Measurements from ENCODE around the gene PAFAH1B1. TPM values are rescaled to one million over a fixed set of nuclear protein-coding genes. Genes with fewer than 3 reads are reported as not detected.
A peak's percentile ranks its signal among the peaks of the same experiment; 100 is the strongest.

The PAFAH1B1 gene
- total RNA-seq, 5 donors from 2014 or later (not counting 1 experiment from before 2014, with no cell fraction given), result 113 to 133 (median 122) TPM

GRCh38 chr17:2551928-2552327 lies 41.5 kb upstream of the PAFAH1B1 start:
- no peaks in the 10 kb centered on the region for H3K9me3 Mint-ChIP-seq
- H3K27me3 ChIP-seq (replicated peaks in 1 of 2; ENCODE audit: control insufficient read depth in 2 of 2, extremely low read depth in 1 of 2, insufficient read depth in 2 of 2, low read length in 1 of 2), result peaks cover 0 to 20% of the 10 kb centered on the region in 2 experiments
- no peaks in the 10 kb centered on the region for H3K36me3 ChIP-seq (ENCODE audit: control insufficient read depth in 2 of 2, extremely low read depth in 1 of 2, insufficient read depth in 1 of 2, low read length in 1 of 2)
- peaks cover 0 to 8% (median 3%) of the 10 kb centered on the region in 3 donors for H3K4me1 Mint-ChIP-seq
- ChIA-PET CTCF (no interaction called here), POLR2A (no interaction called here)
- no peak overlapping the region for H3K4me3 ChIP-seq (ENCODE audit: control insufficient read depth in 1 of 2, extremely low read depth in 1 of 2, low read length in 1 of 2)
- H3K27ac ChIP-seq (ENCODE audit: low read length), result no peak overlapping the region
- H3K36me3 Mint-ChIP-seq, result no peaks in the 10 kb centered on the region
- H3K4me3 Mint-ChIP-seq, result no peak overlapping the region
- H3K27me3 Mint-ChIP-seq, result peaks cover 0 to 2% of the 10 kb centered on the region in 2 donors
- ATAC-seq (replicated peaks in 1 of 4) (no peak), DNase-seq (no peak)
- 82% methylated on average over 4 of the region's 9 CpGs for WGBS (ENCODE audit: insufficient coverage)
- no peaks in the 10 kb centered on the region for H3K9me3 ChIP-seq
- H3K27ac Mint-ChIP-seq, result no peak overlapping the region
- H3K4me1 ChIP-seq (ENCODE audit: control insufficient read depth in 1 of 2, extremely low read depth in 1 of 2, insufficient read depth in 2 of 2, low read length in 2 of 2), result no peaks in the 10 kb centered on the region

- Mint-ChIP-seq H3K9me3 (no peaks in the 10 kb centered on the region), H3K4me3 (no peak overlapping the region), H3K27ac (no peak overlapping the region), H3K36me3 (no peaks in the 10 kb centered on the region), H3K27me3 (peaks cover 0 to 9% of the 10 kb centered on the region in 2 donors), H3K4me1 (peaks cover 9 to 19% (median 12%) of the 10 kb centered on the region in 3 donors)
- WGBS (ENCODE audit: insufficient coverage), result 76% methylated on average over 2 of the region's 5 CpGs
- Histone ChIP-seq H3K27ac (ENCODE audit: low read length) (no peak overlapping the region), H3K4me1 (ENCODE audit: control insufficient read depth in 1 of 2, extremely low read depth in 1 of 2, insufficient read depth in 2 of 2, low read length in 2 of 2) (peaks cover 3 to 7% of the 10 kb centered on the region in 2 experiments), H3K36me3 (ENCODE audit: control insufficient read depth in 2 of 2, extremely low read depth in 1 of 2, insufficient read depth in 1 of 2, low read length in 1 of 2) (no peaks in the 10 kb centered on the region), H3K9me3 (no peaks in the 10 kb centered on the region), H3K27me3 (replicated peaks in 1 of 2; ENCODE audit: control insufficient read depth in 2 of 2, extremely low read depth in 1 of 2, insufficient read depth in 2 of 2, low read length in 1 of 2) (peaks cover 0 to 14% of the 10 kb centered on the region in 2 experiments), H3K4me3 (ENCODE audit: control insufficient read depth in 1 of 2, extremely low read depth in 1 of 2, low read length in 1 of 2) (no peak overlapping the region)
- ATAC-seq (replicated peaks in 1 of 4) (no peak), DNase-seq (no peak)
- ChIA-PET CTCF (no interaction called here), POLR2A (no interaction called here)
Observed at GRCh38 chr17:2560658-2561057, 32.8 kb upstream of the PAFAH1B1 start.

GRCh38 chr17:2562162-2562858 lies 31.1 kb upstream of the PAFAH1B1 start:
- Mint-ChIP-seq H3K9me3 (no peaks in the 10 kb centered on the region), H3K27ac (peak overlapping the region in 1 of 2 donors; percentile 15), H3K27me3 (peaks cover 0 to 6% of the 10 kb centered on the region in 2 donors), H3K4me3 (peak overlapping the region in 1 of 3 donors; percentile 67), H3K4me1 (peaks cover 9 to 19% (median 12%) of the 10 kb centered on the region in 3 donors), H3K36me3 (no peaks in the 10 kb centered on the region)
- ATAC-seq (replicated peaks in 1 of 4), result peak in 1 of 4 experiments; percentile 82
- CTCF ChIA-PET, result no interaction called here
- Histone ChIP-seq H3K27me3 (replicated peaks in 1 of 2; ENCODE audit: control insufficient read depth in 2 of 2, extremely low read depth in 1 of 2, insufficient read depth in 2 of 2, low read length in 1 of 2) (peaks cover 0 to 12% of the 10 kb centered on the region in 2 experiments), H3K4me1 (ENCODE audit: control insufficient read depth in 1 of 2, extremely low read depth in 1 of 2, insufficient read depth in 2 of 2, low read length in 2 of 2) (peaks cover 3 to 7% of the 10 kb centered on the region in 2 experiments), H3K4me3 (ENCODE audit: control insufficient read depth in 1 of 2, extremely low read depth in 1 of 2, low read length in 1 of 2) (no peak overlapping the region), H3K27ac (ENCODE audit: low read length) (no peak overlapping the region), H3K36me3 (ENCODE audit: control insufficient read depth in 2 of 2, extremely low read depth in 1 of 2, insufficient read depth in 1 of 2, low read length in 1 of 2) (no peaks in the 10 kb centered on the region), H3K9me3 (no peaks in the 10 kb centered on the region)
- WGBS (ENCODE audit: insufficient coverage), result 46% methylated on average over 7 of the region's 8 CpGs
- POLR2A ChIA-PET, result no interaction called here
- DNase-seq, result peak in 2 of 35 experiments; percentile 11 to 18

GRCh38 chr17:2563061-2563460 lies 30.4 kb upstream of the PAFAH1B1 start:
- no peak overlapping the region for H3K27ac Mint-ChIP-seq
- ChIA-PET POLR2A (no interaction called here), CTCF (no interaction called here)
- peaks cover 0 to 6% of the 10 kb centered on the region in 2 donors for H3K27me3 Mint-ChIP-seq
- H3K27me3 ChIP-seq (replicated peaks in 1 of 2; ENCODE audit: control insufficient read depth in 2 of 2, extremely low read depth in 1 of 2, insufficient read depth in 2 of 2, low read length in 1 of 2), result peaks cover 0 to 12% of the 10 kb centered on the region in 2 experiments
- H3K4me3 ChIP-seq (ENCODE audit: control insufficient read depth in 1 of 2, extremely low read depth in 1 of 2, low read length in 1 of 2), result no peak overlapping the region
- H3K9me3 Mint-ChIP-seq, result no peaks in the 10 kb centered on the region
- DNase-seq (no peak), ATAC-seq (replicated peaks in 1 of 4) (no peak)
- peaks cover 3 to 7% of the 10 kb centered on the region in 2 experiments for H3K4me1 ChIP-seq (ENCODE audit: control insufficient read depth in 1 of 2, extremely low read depth in 1 of 2, insufficient read depth in 2 of 2, low read length in 2 of 2)
- no peaks in the 10 kb centered on the region for H3K9me3 ChIP-seq
- H3K4me1 Mint-ChIP-seq, result peaks cover 9 to 19% (median 12%) of the 10 kb centered on the region in 3 donors
- H3K36me3 Mint-ChIP-seq, result no peaks in the 10 kb centered on the region
- 82% methylated on average over 7 of the region's 7 CpGs for WGBS (ENCODE audit: insufficient coverage)
- H3K36me3 ChIP-seq (ENCODE audit: control insufficient read depth in 2 of 2, extremely low read depth in 1 of 2, insufficient read depth in 1 of 2, low read length in 1 of 2), result no peaks in the 10 kb centered on the region
- H3K27ac ChIP-seq (ENCODE audit: low read length), result no peak overlapping the region
- peak overlapping the region in 1 of 3 donors; percentile 67 for H3K4me3 Mint-ChIP-seq

GRCh38 chr17:2563543-2563942 lies 29.9 kb upstream of the PAFAH1B1 start:
- Histone ChIP-seq H3K36me3 (ENCODE audit: control insufficient read depth in 2 of 2, extremely low read depth in 1 of 2, insufficient read depth in 1 of 2, low read length in 1 of 2) (no peaks in the 10 kb centered on the region), H3K27ac (ENCODE audit: low read length) (no peak overlapping the region), H3K4me1 (ENCODE audit: control insufficient read depth in 1 of 2, extremely low read depth in 1 of 2, insufficient read depth in 2 of 2, low read length in 2 of 2) (peaks cover 3 to 7% of the 10 kb centered on the region in 2 experiments), H3K27me3 (replicated peaks in 1 of 2; ENCODE audit: control insufficient read depth in 2 of 2, extremely low read depth in 1 of 2, insufficient read depth in 2 of 2, low read length in 1 of 2) (peaks cover 0 to 12% of the 10 kb centered on the region in 2 experiments), H3K9me3 (no peaks in the 10 kb centered on the region), H3K4me3 (ENCODE audit: control insufficient read depth in 1 of 2, extremely low read depth in 1 of 2, low read length in 1 of 2) (no peak overlapping the region)
- Mint-ChIP-seq H3K27ac (no peak overlapping the region), H3K4me1 (peaks cover 9 to 19% (median 12%) of the 10 kb centered on the region in 3 donors), H3K9me3 (no peaks in the 10 kb centered on the region), H3K4me3 (no peak overlapping the region), H3K27me3 (peaks cover 0 to 6% of the 10 kb centered on the region in 2 donors), H3K36me3 (no peaks in the 10 kb centered on the region)
- CTCF ChIA-PET, result no interaction called here
- ATAC-seq (replicated peaks in 1 of 4) (no peak), DNase-seq (no peak)
- WGBS (ENCODE audit: insufficient coverage), result no CpG with 5 or more reads among the region's 6 CpGs
- POLR2A ChIA-PET, result interaction anchor here in 1 of 2 donors (0.7 kb wide), 1 partner anchor 36 kb away, joined by 4 read pairs; no protein-coding TSS in a partner anchor

GRCh38 chr17:2564877-2565276 lies 28.6 kb upstream of the PAFAH1B1 start:
- Mint-ChIP-seq H3K9me3 (no peaks in the 10 kb centered on the region), H3K27me3 (peaks cover 0 to 3% of the 10 kb centered on the region in 2 donors), H3K4me1 (peaks cover 9 to 19% (median 12%) of the 10 kb centered on the region in 3 donors), H3K27ac (no peak overlapping the region), H3K36me3 (no peaks in the 10 kb centered on the region), H3K4me3 (no peak overlapping the region)
- no peak for DNase-seq
- ATAC-seq (replicated peaks in 1 of 4), result no peak
- H3K9me3 ChIP-seq, result no peaks in the 10 kb centered on the region
- H3K4me3 ChIP-seq (ENCODE audit: control insufficient read depth in 1 of 2, extremely low read depth in 1 of 2, low read length in 1 of 2), result no peak overlapping the region
- 83% methylated on average over 4 of the region's 5 CpGs for WGBS (ENCODE audit: insufficient coverage)
- ChIA-PET CTCF (interaction anchor here in 1 of 2 donors (0.7 kb wide), 1 partner anchor 1508 kb away, joined by 3 read pairs; no protein-coding TSS in a partner anchor), POLR2A (interaction anchor here in 1 of 2 donors (0.7 kb wide), 1 partner anchor 114 kb away, joined by 4 read pairs; no protein-coding TSS in a partner anchor)
- peaks cover 0 to 12% of the 10 kb centered on the region in 2 experiments for H3K27me3 ChIP-seq (replicated peaks in 1 of 2; ENCODE audit: control insufficient read depth in 2 of 2, extremely low read depth in 1 of 2, insufficient read depth in 2 of 2, low read length in 1 of 2)
- H3K27ac ChIP-seq (ENCODE audit: low read length), result no peak overlapping the region
- peaks cover 3 to 7% of the 10 kb centered on the region in 2 experiments for H3K4me1 ChIP-seq (ENCODE audit: control insufficient read depth in 1 of 2, extremely low read depth in 1 of 2, insufficient read depth in 2 of 2, low read length in 2 of 2)
- no peaks in the 10 kb centered on the region for H3K36me3 ChIP-seq (ENCODE audit: control insufficient read depth in 2 of 2, extremely low read depth in 1 of 2, insufficient read depth in 1 of 2, low read length in 1 of 2)

Data from T-cell (primary cell).